Activated CD8-positive, alpha-beta memory T cell treated with anti-CD3 and anti-CD28 coated beads, Interleukin-2, amount 50 U/mL, for 1 hour (primary cell): ENCODE data around the gene ANXA4.
A peak's percentile ranks its signal among the peaks of the same experiment; 100 is the strongest.
"Not testable (repeated sequence)": the region's sequence is repeated elsewhere in the genome, so short reads cannot be mapped to it uniquely, and the experiment has no call there.

Experiments
- DNase-seq: peaks from one replicate; pipeline ENCODE4 v3.0.0-alpha.2; 2020; ENCODE audit errors: extremely low read depth

Gene ANXA4

GRCh38 chr2:69804416-69804815 lies 62.5 kb downstream of the ANXA4 start:
- DNase-seq = no peak

GRCh38 chr2:69805887-69806286 lies 64.0 kb downstream of the ANXA4 start:
- DNase-seq = no peak

GRCh38 chr2:69807821-69808540 lies 66.0 kb downstream of the ANXA4 start:
- DNase-seq = no peak

GRCh38 chr2:69810550-69810949 lies 68.6 kb downstream of the ANXA4 start:
- no peak for DNase-seq

GRCh38 chr2:69811018-69811417 lies 69.1 kb downstream of the ANXA4 start:
- no peak for DNase-seq

GRCh38 chr2:69811591-69811990 lies 69.7 kb downstream of the ANXA4 start:
- DNase-seq = no peak

GRCh38 chr2:69815717-69816116 lies 73.8 kb downstream of the ANXA4 start:
- DNase-seq = no peak

GRCh38 chr2:69816923-69817542 lies 75.1 kb downstream of the ANXA4 start:
- peak; percentile 35 for DNase-seq

- no peak for DNase-seq
Measured at GRCh38 chr2:69817729-69818501, 76.0 kb downstream of the ANXA4 start.

- no peak for DNase-seq
Measured at GRCh38 chr2:69827796-69828540, 86.0 kb downstream of the ANXA4 start.

- no peak for DNase-seq
Measured at GRCh38 chr2:69828938-69829255, 87.0 kb downstream of the ANXA4 start.

GRCh38 chr2:69829256-69830044 lies 87.5 kb downstream of the ANXA4 start, which contains the start of gene GMCL1:
Gene GMCL1 (plus strand): TSS chr2:69829660. CDS start chr2:69829893, 233 bp downstream.
- peak; percentile 96 for DNase-seq

GRCh38 chr2:69830045-69830905 lies 88.3 kb downstream of the ANXA4 start:
- no peak for DNase-seq

GRCh38 chr2:69830906-69831241 lies 88.9 kb downstream of the ANXA4 start:
- not testable (repeated sequence) for DNase-seq

GRCh38 chr2:69831354-69831905 lies 89.5 kb downstream of the ANXA4 start:
- DNase-seq = no peak

- DNase-seq = no peak
Measured at GRCh38 chr2:69833752-69834151, 91.8 kb downstream of the ANXA4 start.

GRCh38 chr2:69835666-69836065 lies 93.7 kb downstream of the ANXA4 start:
- DNase-seq = no peak

- no peak for DNase-seq
Measured at GRCh38 chr2:69836316-69836715, 94.4 kb downstream of the ANXA4 start.

- DNase-seq = no peak
Measured at GRCh38 chr2:69837533-69837932, 95.6 kb downstream of the ANXA4 start.

- DNase-seq = no peak
Measured at GRCh38 chr2:69843993-69844392, 102.1 kb downstream of the ANXA4 start.
